ENCODE data around the gene ZXDC.

ZXDC gene

GRCh38 chr3:126450219-126450618 lies 25.5 kb downstream of the ZXDC start:
- DNase-seq = no peak

GRCh38 chr3:126449621-126450051 lies 26.1 kb downstream of the ZXDC start:
- no peak for DNase-seq

GRCh38 chr3:126448893-126449180 lies 26.9 kb downstream of the ZXDC start:
- no peak for DNase-seq

GRCh38 chr3:126448136-126448892 lies 27.4 kb downstream of the ZXDC start:
- no peak for DNase-seq

- DNase-seq = no peak
Observed at GRCh38 chr3:126447456-126448106, 28.1 kb downstream of the ZXDC start.

- no peak for DNase-seq
Observed at GRCh38 chr3:126446791-126447190, 28.9 kb downstream of the ZXDC start.

GRCh38 chr3:126446301-126446700 lies 29.4 kb downstream of the ZXDC start:
- DNase-seq = no peak

GRCh38 chr3:126445506-126445905 lies 30.2 kb downstream of the ZXDC start:
- DNase-seq = no peak

GRCh38 chr3:126442856-126443242 lies 32.8 kb downstream of the ZXDC start:
- no peak for DNase-seq

GRCh38 chr3:126442094-126442855 lies 33.4 kb downstream of the ZXDC start:
- DNase-seq = no peak

- DNase-seq = no peak
Observed at GRCh38 chr3:126441256-126441880, 34.3 kb downstream of the ZXDC start.

- DNase-seq = no peak
Observed at GRCh38 chr3:126440709-126440995, 35.0 kb downstream of the ZXDC start.

GRCh38 chr3:126439968-126440708 lies 35.6 kb downstream of the ZXDC start:
- no peak for DNase-seq

GRCh38 chr3:126439346-126439967 lies 36.2 kb downstream of the ZXDC start:
- DNase-seq = no peak

GRCh38 chr3:126438746-126439145 lies 36.9 kb downstream of the ZXDC start:
- no peak for DNase-seq

- DNase-seq = no peak
Observed at GRCh38 chr3:126438186-126438585, 37.5 kb downstream of the ZXDC start.

- DNase-seq = no peak
Observed at GRCh38 chr3:126436826-126437717, 38.6 kb downstream of the ZXDC start.

- no peak for DNase-seq
Observed at GRCh38 chr3:126435456-126436315, 40.0 kb downstream of the ZXDC start.

- no peak for DNase-seq
Observed at GRCh38 chr3:126434931-126435411, 40.7 kb downstream of the ZXDC start.

GRCh38 chr3:126434264-126434590 lies 41.5 kb downstream of the ZXDC start:
- no peak for DNase-seq
